Small intestine (tissue), 7 donors: Measurements from ENCODE around the gene NRL. TPM values are rescaled to one million over a fixed set of nuclear protein-coding genes. Genes with fewer than 3 reads are reported as not detected.

Experiments
- DNase-seq, 2 donors: peaks; one replicate each; pipeline versions ENCODE4 v3.0.0 to v3.0.0-alpha.2; 2013
- FAIRE-seq: peaks from 2 replicates; lab custom pipeline; 2012; peaks lifted over from hg19 to GRCh38; lab: Jason Lieb, UNC
- H3K27ac ChIP-seq, 3 donors: one replicate each; pipeline ENCODE4 v1.5.1; 2013; ENCODE audit warnings: low read length in 2 of 3, mild to moderate bottlenecking in 2 of 3, control low read depth in 1 of 3, inconsistent platforms in 1 of 3, low read depth in 1 of 3, moderate library complexity in 1 of 3
- H3K27me3 ChIP-seq, 3 donors: one replicate each; pipeline ENCODE4 v1.6.1; 2013; ENCODE audit warnings: low read length in 3 of 3, inconsistent platforms in 1 of 3; ENCODE audit not compliant: control insufficient read depth in 3 of 3, insufficient read depth in 3 of 3
- H3K36me3 ChIP-seq, 3 donors: one replicate each; pipeline ENCODE4 v1.6.1; 2013; ENCODE audit warnings: low read length in 3 of 3, inconsistent platforms in 1 of 3, low read depth in 1 of 3, mild to moderate bottlenecking in 1 of 3, moderate library complexity in 1 of 3; ENCODE audit not compliant: control insufficient read depth in 3 of 3, insufficient read depth in 2 of 3
- H3K4me1 ChIP-seq, 3 donors: one replicate each; pipeline ENCODE4 v1.6.1; 2013; ENCODE audit warnings: low read length in 2 of 3, inconsistent platforms in 1 of 3, low read depth in 1 of 3, mild to moderate bottlenecking in 1 of 3, moderate library complexity in 1 of 3; ENCODE audit not compliant: control insufficient read depth in 3 of 3, insufficient read depth in 2 of 3
- H3K4me3 ChIP-seq, 3 donors: one replicate each; pipeline ENCODE4 v1.5.1; 2013; ENCODE audit warnings: low read length in 3 of 3, control low read depth in 1 of 3, inconsistent platforms in 1 of 3, low read depth in 1 of 3, mild to moderate bottlenecking in 1 of 3, moderate library complexity in 1 of 3
- H3K9me3 ChIP-seq, 2 donors: one replicate each; pipeline ENCODE4 v1.6.1; 2013; ENCODE audit warnings: low read depth in 1 of 2, low read length in 1 of 2; ENCODE audit not compliant: control insufficient read depth in 2 of 2, insufficient read depth in 1 of 2
- WGBS, 3 donors: extraction: QIAGEN DNeasy Blood & Tissue Kit; methylation state at CpG; one replicate each; pipeline ENCODE4 v1.1.7; 2013; 5-methylcytosine and 5-hydroxymethylcytosine counted together
- polyA plus RNA-seq, 4 donors: library from polyadenylated mRNA; stranded (reverse) in 3 of 4; unstranded in 1 of 4; fragments of 200-250 nt in 3 of 4; fragments of 120-200 nt in 1 of 4; gene quantifications; one replicate each; pipeline versions ENCODE4 v1.2.1 to v1.2.3, GENCODE V29; 2013
- donor health status: healthy with polysubstance abuse.
- donor health status: control.
- donor health status: control.
- donor health status: Bipolar disorder and iron deficiency.
- donor health status: healthy.

NRL gene
- polyA plus RNA-seq, 4 donors: 1.5 to 4.0 (median 2.7) TPM

DNA sequence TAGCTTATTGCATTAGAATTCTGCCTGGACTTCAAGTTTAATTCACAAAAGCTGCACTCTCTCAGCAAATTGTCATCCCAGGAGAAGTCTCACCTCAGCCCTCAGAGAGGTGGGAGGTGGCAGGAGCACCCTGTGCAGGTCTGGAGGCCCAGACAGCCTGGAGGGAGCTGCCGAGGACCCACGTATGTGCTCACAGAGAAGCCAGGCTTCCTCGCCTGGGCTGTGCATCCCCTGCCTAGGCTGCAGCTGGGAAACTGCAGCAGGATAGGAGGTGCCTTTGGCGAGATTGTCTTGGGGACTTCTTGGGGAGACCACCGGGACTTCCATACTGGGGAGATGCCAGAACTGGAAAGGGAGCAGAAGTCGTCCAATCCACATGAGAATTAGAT lies 34.6 kb downstream of the NRL start:
- no peak for DNase-seq
- Histone ChIP-seq H3K9me3 (no peaks in the 10 kb centered on the region), H3K4me1 (peaks cover 0 to 25% (median 14%) of the 10 kb centered on the region in 3 donors), H3K36me3 (no peaks in the 10 kb centered on the region), H3K27me3 (no peaks in the 10 kb centered on the region), H3K27ac (peak overlapping the region in 1 of 3 donors; percentile 97), H3K4me3 (no peak overlapping the region)
- WGBS, 3 donors: 76 to 79% (median 77%) methylated on average over 6 of the region's 6 CpGs
- no peak for FAIRE-seq

DNA sequence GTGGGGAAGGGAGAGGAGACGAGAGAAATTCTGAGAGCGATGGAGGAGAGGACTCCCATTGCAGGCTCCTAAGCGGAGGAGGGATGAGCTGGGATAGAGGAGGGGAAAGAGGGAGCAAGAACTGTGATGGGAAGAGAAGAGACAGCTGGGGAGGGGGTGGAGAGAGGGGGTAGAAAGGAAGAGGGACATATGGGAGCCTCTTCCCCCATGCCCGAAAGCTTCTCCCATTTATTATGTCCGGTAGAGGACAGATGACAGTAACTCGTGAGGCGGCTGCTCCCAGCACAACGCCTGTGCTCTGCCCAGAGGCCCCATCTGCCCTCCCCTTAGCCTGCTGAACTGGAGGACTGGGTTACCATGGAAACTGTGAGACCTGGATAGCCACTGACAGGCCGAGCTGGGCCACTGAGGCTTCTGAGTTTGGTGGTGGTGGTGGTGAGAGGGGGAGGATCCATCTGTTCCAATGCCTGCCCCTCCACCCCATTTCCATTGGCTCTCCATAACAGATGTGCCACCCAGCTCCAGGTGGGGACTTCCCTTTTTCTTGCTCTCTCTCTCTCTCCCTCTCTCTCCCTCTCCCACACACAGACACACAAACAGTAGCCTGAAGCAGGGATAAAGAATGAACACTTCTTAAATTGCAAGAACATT lies 35.1 kb downstream of the NRL start:
- no peak for FAIRE-seq
- no peaks in the 10 kb centered on the region for H3K36me3 ChIP-seq
- DNase-seq: no peak
- WGBS, 3 donors: 90 to 93% (median 91%) methylated on average over 9 of the region's 9 CpGs
- H3K4me1 ChIP-seq: peaks cover 0 to 31% (median 14%) of the 10 kb centered on the region in 3 donors
- no peaks in the 10 kb centered on the region for H3K9me3 ChIP-seq
- no peaks in the 10 kb centered on the region for H3K27me3 ChIP-seq
- no peak overlapping the region for H3K4me3 ChIP-seq
- no peak overlapping the region for H3K27ac ChIP-seq

DNA sequence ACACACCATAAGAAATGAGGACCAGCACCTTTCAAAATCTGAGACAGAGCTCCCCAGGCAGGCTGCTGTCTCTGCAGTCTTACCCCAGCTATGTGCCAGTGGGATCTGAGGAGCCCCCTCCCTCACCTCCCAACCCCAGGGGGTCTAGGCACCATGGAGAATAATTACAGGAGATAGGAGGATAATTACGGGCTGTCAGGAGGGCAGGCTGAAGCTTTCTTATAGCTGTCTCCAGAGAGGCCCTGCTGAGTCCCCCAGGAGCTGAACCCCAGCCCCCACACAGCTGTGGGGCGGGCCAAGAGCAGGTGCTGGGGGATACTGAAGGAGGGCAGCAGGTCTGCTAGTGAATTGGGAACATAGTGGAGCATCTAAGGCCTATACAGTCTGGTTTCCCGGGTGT lies 36.6 kb downstream of the NRL start:
- Histone ChIP-seq H3K4me1 (peaks cover 4 to 45% (median 20%) of the 10 kb centered on the region in 3 donors), H3K36me3 (no peaks in the 10 kb centered on the region), H3K27me3 (no peaks in the 10 kb centered on the region), H3K9me3 (no peaks in the 10 kb centered on the region), H3K4me3 (no peak overlapping the region), H3K27ac (no peak overlapping the region)
- DNase-seq: no peak
- FAIRE-seq: no peak
- 79 to 88% (median 80%) methylated on average over 3 of the region's 3 CpGs for WGBS, 3 donors

DNA sequence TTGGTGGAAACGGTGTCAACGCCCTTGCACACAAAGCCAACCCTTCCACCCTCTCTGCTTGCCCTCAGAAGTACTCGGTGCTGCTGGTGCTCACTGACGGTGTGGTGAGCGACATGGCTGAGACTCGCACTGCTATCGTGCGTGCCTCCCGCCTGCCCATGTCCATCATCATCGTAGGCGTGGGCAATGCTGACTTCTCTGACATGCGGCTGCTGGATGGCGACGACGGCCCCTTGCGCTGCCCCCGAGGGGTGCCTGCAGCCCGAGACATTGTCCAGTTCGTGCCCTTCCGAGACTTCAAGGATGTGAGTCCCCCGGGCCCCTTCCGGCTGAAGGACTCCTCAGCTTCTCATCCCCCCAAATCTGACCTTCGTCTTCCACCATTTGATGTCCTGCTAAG lies 37.7 kb downstream of the NRL start:
- FAIRE-seq (no peak), DNase-seq (no peak)
- H3K27me3 ChIP-seq: no peaks in the 10 kb centered on the region
- H3K36me3 ChIP-seq: no peaks in the 10 kb centered on the region
- no peak overlapping the region for H3K27ac ChIP-seq
- H3K9me3 ChIP-seq: no peaks in the 10 kb centered on the region
- peaks cover 4 to 53% (median 18%) of the 10 kb centered on the region in 3 donors for H3K4me1 ChIP-seq
- no peak overlapping the region for H3K4me3 ChIP-seq
- WGBS, 3 donors: 93 to 96% (median 94%) methylated on average over 23 of the region's 23 CpGs

DNA sequence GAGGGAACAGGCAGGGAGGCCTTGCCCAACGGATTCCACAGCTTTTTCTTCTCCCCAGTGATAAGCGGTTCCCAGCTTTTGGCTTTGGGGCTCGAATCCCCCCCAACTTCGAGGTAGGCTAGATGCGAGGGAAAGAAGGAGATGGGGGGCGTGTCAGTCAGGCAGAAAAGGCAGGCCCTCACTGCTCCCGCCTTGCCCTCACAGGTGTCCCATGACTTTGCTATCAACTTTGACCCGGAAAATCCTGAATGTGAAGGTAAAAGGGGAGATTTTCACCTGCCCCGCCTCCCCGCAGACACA lies 38.5 kb downstream of the NRL start:
- Histone ChIP-seq H3K27me3 (no peaks in the 10 kb centered on the region), H3K4me3 (no peak overlapping the region), H3K4me1 (peaks cover 4 to 57% (median 16%) of the 10 kb centered on the region in 3 donors), H3K27ac (peak overlapping the region in 1 of 3 donors; percentile 94), H3K9me3 (no peaks in the 10 kb centered on the region), H3K36me3 (no peaks in the 10 kb centered on the region)
- FAIRE-seq (no peak), DNase-seq (no peak)
- 69 to 87% (median 73%) methylated on average over 10 of the region's 10 CpGs for WGBS, 3 donors

DNA sequence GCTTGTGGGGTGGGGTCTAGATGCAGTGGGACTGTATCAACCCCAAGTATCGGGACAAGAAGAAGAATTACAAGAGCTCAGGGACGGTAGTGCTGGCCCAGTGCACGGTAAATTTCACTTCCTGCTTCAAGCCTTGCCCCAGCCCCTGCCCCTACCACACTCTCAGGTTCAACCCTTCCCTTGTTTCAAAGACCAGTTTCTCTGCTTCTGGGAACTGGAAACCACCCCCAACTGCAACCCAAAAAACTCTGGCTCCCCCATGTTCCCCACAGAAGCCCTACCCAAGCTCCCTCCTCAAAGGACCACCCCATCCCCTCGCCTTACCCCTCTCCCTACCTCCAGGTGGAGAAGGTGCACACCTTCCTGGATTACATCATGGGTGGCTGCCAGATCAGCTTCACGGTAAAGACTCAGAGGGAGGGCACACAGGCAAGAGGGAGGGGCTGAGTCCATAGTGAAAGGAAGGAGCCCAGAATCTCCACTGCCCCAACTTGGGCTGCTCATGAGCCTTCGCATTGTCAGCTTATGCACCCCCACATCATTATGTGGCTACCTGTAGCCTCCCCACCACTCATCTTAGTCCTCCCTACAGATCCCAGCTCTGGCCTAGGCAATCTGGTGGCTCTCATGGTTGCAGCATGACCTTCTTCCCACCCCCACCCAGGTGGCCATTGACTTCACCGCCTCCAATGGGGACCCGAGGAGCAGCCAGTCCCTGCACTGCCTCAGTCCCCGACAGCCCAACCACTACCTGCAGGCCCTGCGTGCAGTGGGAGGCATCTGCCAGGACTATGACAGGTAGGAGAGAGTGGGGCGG lies 39.1 kb downstream of the NRL start:
- DNase-seq (peak; percentile 56 to 77), FAIRE-seq (no peak)
- Histone ChIP-seq H3K27me3 (no peaks in the 10 kb centered on the region), H3K27ac (peak overlapping the region; percentile 49 to 94 (median 66)), H3K4me1 (peaks cover 4 to 54% (median 16%) of the 10 kb centered on the region in 3 donors), H3K4me3 (no peak overlapping the region), H3K9me3 (no peaks in the 10 kb centered on the region), H3K36me3 (no peaks in the 10 kb centered on the region)
- WGBS, 3 donors: 36 to 61% (median 45%) methylated on average over 11 of the region's 11 CpGs

DNA sequence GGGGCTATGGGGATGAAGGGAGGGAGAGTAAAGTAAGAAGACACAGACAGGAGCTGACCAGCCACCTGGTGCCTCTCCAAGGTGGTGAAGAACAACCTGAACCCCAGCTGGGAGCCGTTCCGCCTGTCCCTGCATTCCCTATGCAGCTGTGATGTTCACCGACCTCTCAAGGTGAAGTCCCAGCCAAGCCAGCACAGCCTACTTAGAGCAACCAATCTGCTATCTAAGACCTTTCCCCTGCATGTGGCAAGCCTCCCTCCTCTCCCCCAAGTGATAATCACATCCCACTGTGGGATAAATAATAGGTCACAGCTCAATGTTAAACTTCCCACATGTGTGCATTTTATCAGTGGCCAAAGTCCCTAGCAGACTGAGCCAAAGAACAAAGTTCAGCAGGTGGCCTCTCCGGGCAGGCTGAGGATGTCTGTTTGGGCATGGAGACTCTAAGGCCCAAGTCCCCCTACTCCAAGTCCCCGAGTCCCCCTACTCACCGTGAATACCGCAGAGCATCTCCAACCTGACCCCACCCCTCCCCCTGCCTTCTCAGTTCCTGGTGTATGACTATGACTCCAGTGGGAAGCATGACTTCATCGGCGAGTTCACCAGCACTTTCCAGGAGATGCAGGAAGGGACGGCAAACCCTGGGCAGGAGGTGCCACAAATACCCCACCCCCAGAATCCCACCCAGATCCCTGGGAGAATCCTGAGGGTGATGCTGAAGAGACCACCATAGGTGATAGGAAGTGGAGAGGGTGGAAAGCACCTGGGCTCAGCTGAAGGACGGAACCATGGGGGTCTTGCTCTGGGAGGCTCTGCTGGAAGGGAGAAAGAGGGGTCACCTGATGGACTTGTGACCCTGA lies 39.9 kb downstream of the NRL start:
- H3K27ac ChIP-seq: peak overlapping the region; percentile 49 to 96 (median 66)

More for the DNA sequence above, 39.9 kb downstream of the NRL start:
- DNase-seq (peak; percentile 78 to 96), FAIRE-seq (no peak)
- H3K27me3 ChIP-seq: no peaks in the 10 kb centered on the region
- WGBS, 3 donors: 20 to 62% (median 43%) methylated on average over 11 of the region's 11 CpGs
- H3K9me3 ChIP-seq: no peaks in the 10 kb centered on the region
- H3K4me3 ChIP-seq: no peak overlapping the region
- no peaks in the 10 kb centered on the region for H3K36me3 ChIP-seq
- peaks cover 4 to 48% (median 13%) of the 10 kb centered on the region in 3 donors for H3K4me1 ChIP-seq
